BLaER1 (cell line): ENCODE data around the gene TASOR2.
A peak's percentile ranks its signal among the peaks of the same experiment; 100 is the strongest.

ENCODE experiments used
- H3K27ac ChIP-seq: shearing (Covaris generic); formaldehyde crosslinking; 2 replicates; pipeline ENCODE4 v1.8.1; 2022
- H3K27me3 ChIP-seq: shearing (Covaris generic); formaldehyde crosslinking; 2 replicates; pipeline ENCODE4 v1.8.1; 2022
- H3K36me3 ChIP-seq: shearing (Covaris generic); formaldehyde crosslinking; 2 replicates; pipeline ENCODE4 v1.8.1; 2022
- H3K4me1 ChIP-seq: shearing (Covaris generic); formaldehyde crosslinking; 2 replicates; pipeline ENCODE4 v1.8.1; 2022
- H3K4me2 ChIP-seq: shearing (Covaris generic); formaldehyde crosslinking; 2 replicates; pipeline ENCODE4 v1.8.1; 2022
- H3K4me3 ChIP-seq: shearing (Covaris generic); formaldehyde crosslinking; 2 replicates; pipeline ENCODE4 v1.8.1; 2022
- H3K9ac ChIP-seq: shearing (Covaris generic); formaldehyde crosslinking; 2 replicates; pipeline ENCODE4 v1.8.1; 2022
- H3K9me3 ChIP-seq: shearing (Covaris generic); formaldehyde crosslinking; 2 replicates; pipeline ENCODE4 v1.8.1; 2022
- H4K20me1 ChIP-seq: shearing (Covaris generic); formaldehyde crosslinking; 2 replicates; pipeline ENCODE4 v1.8.1; 2022
- Cebpa-rat ChIP-seq: shearing (Covaris generic); IDR thresholded peaks from 2 replicates; pipeline ENCODE4 v1.8.1; 2022

The TASOR2 gene

GRCh38 chr10:5681930-5682329 lies 2.7 kb upstream of the TASOR2 start:
- H3K27ac ChIP-seq = no peak overlapping the region
- peaks cover 17% of the 10 kb centered on the region for H3K4me1 ChIP-seq
- no peaks in the 10 kb centered on the region for H3K9me3 ChIP-seq
- no peak for TF ChIP-seq Cebpa-rat
- H3K36me3 ChIP-seq = no peaks in the 10 kb centered on the region
- H3K9ac ChIP-seq = no peak overlapping the region
- no peaks in the 10 kb centered on the region for H3K27me3 ChIP-seq
- H4K20me1 ChIP-seq = peaks cover 16% of the 10 kb centered on the region
- H3K4me3 ChIP-seq = no peak overlapping the region
- no peak overlapping the region for H3K4me2 ChIP-seq

DNA sequence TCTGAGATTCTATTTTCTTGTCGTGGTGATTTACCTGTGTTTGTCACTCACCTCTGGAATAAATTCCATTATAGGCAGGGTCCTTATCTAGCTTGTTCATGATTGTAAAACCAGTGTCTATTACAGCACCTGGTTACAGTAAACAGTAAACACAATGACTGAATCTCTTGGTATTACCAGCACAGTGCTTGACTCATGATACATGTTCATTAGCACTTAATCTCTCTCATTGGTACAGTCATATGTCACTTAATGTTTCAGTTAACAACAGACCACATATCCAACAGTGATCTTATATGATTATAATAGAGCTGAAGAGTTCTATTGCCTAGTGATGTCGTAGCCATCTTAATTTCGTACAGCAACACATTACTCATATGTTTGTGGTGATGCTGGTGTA lies 1.6 kb upstream of the TASOR2 start:
- H3K9ac ChIP-seq = no peak overlapping the region
- H3K36me3 ChIP-seq = no peaks in the 10 kb centered on the region
- peaks cover 28% of the 10 kb centered on the region for H3K4me1 ChIP-seq
- H3K4me3 ChIP-seq = no peak overlapping the region
- TF ChIP-seq Cebpa-rat = no peak
- H3K27me3 ChIP-seq = no peaks in the 10 kb centered on the region
- peaks cover 27% of the 10 kb centered on the region for H4K20me1 ChIP-seq
- no peak overlapping the region for H3K27ac ChIP-seq
- H3K9me3 ChIP-seq = no peaks in the 10 kb centered on the region
- no peak overlapping the region for H3K4me2 ChIP-seq

DNA sequence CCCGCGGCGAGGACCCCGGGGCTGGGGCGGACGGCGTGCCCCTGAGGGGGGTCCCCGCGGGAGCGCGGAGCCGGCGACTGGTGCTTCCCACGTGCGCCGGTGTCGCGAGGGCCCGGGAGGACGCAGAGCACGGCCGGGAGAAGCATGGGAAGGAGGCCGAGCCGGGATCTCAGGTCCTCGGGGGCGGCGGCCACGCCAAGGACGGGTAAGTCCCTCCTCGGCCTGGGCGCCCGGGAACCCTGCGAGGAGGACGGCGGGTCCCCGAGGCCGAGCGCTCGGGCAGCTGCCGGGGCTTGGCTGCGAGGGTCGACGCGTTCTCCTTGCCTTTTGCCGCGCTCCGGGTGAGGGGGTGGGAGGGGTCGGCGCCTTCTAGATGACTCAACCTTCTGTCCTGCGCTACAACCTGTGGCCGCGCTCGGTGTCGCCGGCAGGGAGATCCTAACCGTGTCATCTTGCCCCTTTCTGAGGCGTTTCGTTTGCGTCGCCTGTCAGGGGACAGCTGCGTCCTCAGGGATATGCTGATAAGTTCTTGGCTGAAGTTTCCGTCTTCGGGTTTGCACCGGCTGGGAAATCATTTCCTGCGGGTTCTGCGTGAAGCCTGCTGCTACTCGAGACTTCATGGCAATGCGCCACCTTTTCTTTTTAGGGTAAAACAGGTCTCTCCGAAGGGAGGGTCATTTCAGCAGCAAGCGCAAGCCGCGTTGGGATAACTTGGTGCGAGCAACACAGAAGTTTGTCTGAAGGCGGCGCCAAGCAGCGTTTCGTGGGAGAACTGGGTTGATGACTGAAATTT lies 529 bp downstream of the TASOR2 start:
- H3K4me1 ChIP-seq = peaks cover 31% of the 10 kb centered on the region
- no peak for TF ChIP-seq Cebpa-rat
- peaks cover 46% of the 10 kb centered on the region for H4K20me1 ChIP-seq
- H3K27me3 ChIP-seq = no peaks in the 10 kb centered on the region
- H3K27ac ChIP-seq = peak overlapping the region; percentile 94
- peak overlapping the region; percentile 92 for H3K9ac ChIP-seq
- no peaks in the 10 kb centered on the region for H3K9me3 ChIP-seq
- H3K4me2 ChIP-seq = peak overlapping the region; percentile 87
- H3K4me3 ChIP-seq = peak overlapping the region; percentile 90
- H3K36me3 ChIP-seq = peaks cover 13% of the 10 kb centered on the region; the same call in 1 of the 2 replicates

- peak overlapping the region; percentile 87 for H3K4me2 ChIP-seq
- TF ChIP-seq Cebpa-rat = no peak
- H3K36me3 ChIP-seq = peaks cover 13% of the 10 kb centered on the region; the same call in 1 of the 2 replicates
- H3K9ac ChIP-seq = peak overlapping the region; percentile 92
- peaks cover 52% of the 10 kb centered on the region for H4K20me1 ChIP-seq
- H3K4me1 ChIP-seq = peaks cover 31% of the 10 kb centered on the region
- H3K9me3 ChIP-seq = peaks cover 1% of the 10 kb centered on the region; the same call in 1 of the 2 replicates
- no peaks in the 10 kb centered on the region for H3K27me3 ChIP-seq
- H3K4me3 ChIP-seq = peak overlapping the region; percentile 90
- peak overlapping the region; percentile 94 for H3K27ac ChIP-seq
These were observed 1.2 kb downstream of the TASOR2 start for GRCh38 chr10:5685764-5686240.

- Histone ChIP-seq H4K20me1 (peaks cover 66% of the 10 kb centered on the region), H3K27ac (no peak overlapping the region), H3K4me1 (peaks cover 42% of the 10 kb centered on the region), H3K36me3 (peaks cover 23% of the 10 kb centered on the region), H3K4me2 (0 out of 2 replicates have a peak overlapping the region, but pooled peaks have one; percentile 12), H3K9me3 (peaks cover 22% of the 10 kb centered on the region), H3K27me3 (no peaks in the 10 kb centered on the region), H3K9ac (no peak overlapping the region), H3K4me3 (no peak overlapping the region)
- no peak for TF ChIP-seq Cebpa-rat
These were observed 3.9 kb downstream of the TASOR2 start for GRCh38 chr10:5688587-5688986.

DNA sequence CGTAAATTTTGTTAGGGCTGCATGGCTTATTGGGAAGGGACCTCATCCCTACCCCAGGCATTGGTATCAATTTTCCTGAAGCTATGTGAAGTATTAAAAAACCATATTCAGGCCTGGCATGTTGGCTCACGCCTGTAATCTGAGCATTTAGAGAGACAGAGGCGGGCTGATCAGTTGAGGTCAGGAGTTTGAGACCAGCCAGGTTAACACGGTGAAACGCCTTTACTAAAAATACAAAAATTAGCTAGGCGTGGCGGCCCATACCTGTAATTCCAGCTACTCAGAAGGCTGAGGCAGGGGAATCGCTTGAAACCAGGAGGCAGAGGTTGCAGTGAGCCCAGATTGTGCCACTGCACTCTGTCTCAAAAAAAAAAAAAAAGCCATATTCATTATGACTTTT lies 7.1 kb downstream of the TASOR2 start:
- TF ChIP-seq Cebpa-rat = no peak
- H3K9me3 ChIP-seq = peaks cover 33% of the 10 kb centered on the region
- H3K9ac ChIP-seq = no peak overlapping the region
- H4K20me1 ChIP-seq = peaks cover 83% of the 10 kb centered on the region
- H3K4me2 ChIP-seq = no peak overlapping the region
- H3K4me1 ChIP-seq = peaks cover 50% of the 10 kb centered on the region
- H3K4me3 ChIP-seq = no peak overlapping the region
- peaks cover 33% of the 10 kb centered on the region for H3K36me3 ChIP-seq
- H3K27me3 ChIP-seq = no peaks in the 10 kb centered on the region
- no peak overlapping the region for H3K27ac ChIP-seq

DNA sequence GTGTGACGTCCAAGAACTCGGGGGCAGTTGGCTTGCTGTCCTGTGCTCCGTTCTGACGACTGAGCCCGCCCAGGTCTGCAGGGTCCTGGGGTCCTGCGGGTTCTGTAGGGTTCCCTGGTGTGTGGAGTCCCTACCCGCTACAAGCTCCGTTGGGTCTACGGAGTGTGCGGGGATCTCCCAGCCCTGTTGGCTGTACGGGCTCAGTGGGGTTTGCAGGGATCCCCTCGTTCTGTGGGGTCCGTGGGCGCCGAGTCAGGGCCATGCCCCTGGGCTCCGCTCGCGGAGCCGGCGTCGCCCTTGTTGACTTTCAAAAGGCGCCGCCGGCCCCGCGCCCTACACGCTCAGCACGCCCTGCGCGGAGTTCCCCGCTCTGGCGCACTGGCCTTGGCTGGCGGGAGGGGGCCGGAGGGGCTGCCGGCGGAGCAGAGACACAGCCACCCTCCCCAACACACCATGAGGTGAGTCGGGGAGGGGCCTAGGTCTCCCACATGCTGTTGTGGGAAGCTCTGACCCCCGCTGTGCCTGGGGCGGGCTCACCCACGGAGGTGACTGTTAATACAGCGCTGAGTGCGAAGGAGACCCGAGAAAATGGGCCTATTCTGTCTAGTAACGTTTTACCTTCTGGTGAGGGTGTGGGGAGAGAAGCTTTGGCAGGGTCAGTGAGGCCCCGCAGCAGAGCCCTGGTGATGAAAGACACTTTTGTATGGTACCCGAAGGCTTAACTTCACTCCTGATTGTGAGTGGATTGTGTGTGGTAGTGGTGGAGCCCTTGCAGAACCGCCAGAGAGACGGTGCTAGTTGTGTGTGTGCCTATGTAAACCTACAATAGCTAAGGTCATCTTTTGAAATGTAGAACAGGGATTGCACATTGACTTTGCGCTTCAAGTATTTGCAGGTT lies 8.1 kb downstream of the TASOR2 start:
- TF ChIP-seq Cebpa-rat = no peak
- Histone ChIP-seq H3K27ac (no peak overlapping the region), H3K27me3 (no peaks in the 10 kb centered on the region), H3K4me1 (peaks cover 41% of the 10 kb centered on the region), H4K20me1 (peaks cover 83% of the 10 kb centered on the region), H3K36me3 (peaks cover 33% of the 10 kb centered on the region), H3K9me3 (peaks cover 42% of the 10 kb centered on the region), H3K4me3 (no peak overlapping the region), H3K9ac (no peak overlapping the region), H3K4me2 (peak overlapping the region; percentile 26; the same call in 1 of the 2 replicates)

DNA sequence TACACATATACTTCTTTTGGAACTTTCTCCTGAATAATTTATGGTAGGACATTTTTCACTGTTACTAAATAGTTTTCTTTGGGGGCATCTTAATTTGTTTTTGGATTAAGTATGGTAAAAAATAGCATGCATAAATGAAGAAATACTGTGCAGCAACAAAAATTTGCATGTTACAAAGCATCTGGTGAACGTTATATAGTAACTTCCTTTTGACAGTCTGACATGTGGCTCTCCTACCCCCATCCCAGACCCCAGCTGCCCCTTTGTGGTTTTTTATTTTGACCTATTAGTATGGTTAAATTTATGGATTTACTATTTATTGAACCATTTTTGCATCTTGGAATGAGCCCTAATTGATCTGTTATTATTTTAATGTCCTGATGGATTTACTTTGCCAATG lies 9.9 kb downstream of the TASOR2 start:
- no peak overlapping the region for H3K9ac ChIP-seq
- no peak overlapping the region for H3K4me3 ChIP-seq
- peaks cover 81% of the 10 kb centered on the region for H4K20me1 ChIP-seq
- peaks cover 35% of the 10 kb centered on the region for H3K4me1 ChIP-seq
- H3K9me3 ChIP-seq = peaks cover 52% of the 10 kb centered on the region
- peaks cover 26% of the 10 kb centered on the region for H3K36me3 ChIP-seq
- H3K27ac ChIP-seq = 0 out of 2 replicates have a peak overlapping the region, but pooled peaks have one; percentile 26
- no peaks in the 10 kb centered on the region for H3K27me3 ChIP-seq
- H3K4me2 ChIP-seq = peak overlapping the region; percentile 63
- no peak for TF ChIP-seq Cebpa-rat

- H3K4me2 ChIP-seq = no peak overlapping the region
- peaks cover 35% of the 10 kb centered on the region for H3K4me1 ChIP-seq
- no peak for TF ChIP-seq Cebpa-rat
These were observed 12.7 kb downstream of the TASOR2 start for GRCh38 chr10:5697342-5697741.

DNA sequence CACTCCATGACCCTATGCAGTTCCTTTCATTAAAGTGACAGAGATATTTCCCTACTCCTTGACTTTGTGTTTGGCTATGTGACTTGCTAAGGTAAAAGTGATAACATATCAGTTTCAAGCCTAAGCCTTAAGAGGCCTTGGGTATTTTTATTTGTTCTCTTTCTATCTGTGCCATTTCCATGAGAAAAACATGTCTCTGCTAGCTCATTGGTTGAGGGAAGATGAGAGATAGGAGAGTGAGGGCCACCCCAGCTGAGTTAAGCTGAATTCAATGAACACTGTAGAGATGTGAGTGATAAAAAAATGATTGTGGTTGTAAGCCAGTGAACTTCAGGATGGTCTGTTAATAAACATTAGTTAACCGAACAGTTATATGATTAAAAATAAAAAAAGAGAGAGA lies 13.4 kb downstream of the TASOR2 start:
- peaks cover 29% of the 10 kb centered on the region for H3K4me1 ChIP-seq
- H3K27me3 ChIP-seq = no peaks in the 10 kb centered on the region
- H3K9ac ChIP-seq = no peak overlapping the region
- peaks cover 52% of the 10 kb centered on the region for H3K9me3 ChIP-seq
- no peak overlapping the region for H3K27ac ChIP-seq
- H4K20me1 ChIP-seq = peaks cover 97% of the 10 kb centered on the region
- no peak for TF ChIP-seq Cebpa-rat
- no peak overlapping the region for H3K4me3 ChIP-seq
- H3K36me3 ChIP-seq = peaks cover 17% of the 10 kb centered on the region
- H3K4me2 ChIP-seq = no peak overlapping the region

More at GRCh38 chr10:5697342-5697741, 12.7 kb downstream of the TASOR2 start:
- H3K9ac ChIP-seq = no peak overlapping the region
- peaks cover 97% of the 10 kb centered on the region for H4K20me1 ChIP-seq
- H3K4me3 ChIP-seq = no peak overlapping the region
- no peak overlapping the region for H3K27ac ChIP-seq
- H3K27me3 ChIP-seq = no peaks in the 10 kb centered on the region
- peaks cover 52% of the 10 kb centered on the region for H3K9me3 ChIP-seq
- H3K36me3 ChIP-seq = peaks cover 25% of the 10 kb centered on the region
